Measurements from ENCODE around the gene C16orf78.

Gene C16orf78

DNA sequence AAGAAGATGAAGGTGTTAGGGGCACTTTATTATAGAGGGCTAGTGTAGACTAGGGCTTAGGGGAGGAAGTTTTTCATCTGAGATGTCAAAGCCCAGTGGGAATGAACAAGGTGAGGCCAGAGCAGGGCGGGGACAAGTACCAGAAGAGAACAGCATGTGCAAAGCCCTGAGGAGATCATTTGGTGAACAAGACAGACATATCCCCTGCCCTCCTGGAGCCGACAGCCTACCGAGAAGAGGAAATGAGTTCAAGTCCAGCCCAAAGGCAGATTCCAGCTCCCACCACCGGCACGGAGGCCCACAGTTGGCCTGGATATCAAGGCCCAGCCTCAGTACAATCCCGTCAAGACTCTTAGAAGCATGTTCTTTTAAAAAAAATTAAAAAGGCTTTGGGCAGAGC, 61.1 kb downstream of the C16orf78 start:
- H3K4me3 ChIP-seq (replicated peaks; ENCODE audit: insufficient read depth, low read length): no peak overlapping the region
- H3K27me3 ChIP-seq (ENCODE audit: insufficient read depth, poor library complexity, severe bottlenecking): no peaks in the 10 kb centered on the region
- H3K27ac ChIP-seq (replicated peaks): no peak overlapping the region
- no peak for TF ChIP-seq GABPA (IDR thresholded peaks at IDR 0.05; ENCODE audit: low read depth)
- no peak for TF ChIP-seq CTCF (IDR thresholded peaks at IDR 0.05; ENCODE audit: insufficient read depth, low read length)
- no peak for TF ChIP-seq SPI1 (IDR thresholded peaks at IDR 0.05; ENCODE audit: borderline replicate concordance, low read depth)
- TF ChIP-seq POLR2AphosphoS5 (IDR thresholded peaks at IDR 0.05; ENCODE audit: low read depth): no peak
- no peak for DNase-seq (ENCODE audit: low read depth in 1 of 2, low spot score in 1 of 2)

DNA sequence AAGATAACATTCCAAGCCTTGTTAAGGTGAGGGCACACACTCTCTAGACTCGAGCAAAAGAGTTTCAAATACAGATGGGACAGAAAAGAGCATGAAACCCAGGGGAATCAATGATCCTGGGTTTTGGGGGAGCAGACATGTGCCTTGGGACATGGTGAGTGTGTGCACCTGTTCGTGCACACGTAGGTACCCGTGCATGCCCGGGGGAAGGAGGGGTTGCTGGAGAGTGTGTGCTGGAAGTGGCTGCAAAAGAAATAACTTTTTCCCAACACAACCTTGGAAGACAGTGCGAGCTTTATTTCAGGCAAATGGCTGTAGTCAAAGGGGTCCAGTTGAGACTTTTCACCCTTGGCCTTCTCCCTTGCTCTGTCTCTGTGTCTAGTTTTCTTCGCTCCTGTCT, 62.6 kb downstream of the C16orf78 start:
- TF ChIP-seq CTCF (IDR thresholded peaks at IDR 0.05; ENCODE audit: insufficient read depth, low read length) (no peak), GABPA (IDR thresholded peaks at IDR 0.05; ENCODE audit: low read depth) (no peak), SPI1 (IDR thresholded peaks at IDR 0.05; ENCODE audit: borderline replicate concordance, low read depth) (no peak), POLR2AphosphoS5 (IDR thresholded peaks at IDR 0.05; ENCODE audit: low read depth) (no peak), REST (IDR thresholded peaks at IDR 0.05; ENCODE audit: insufficient replicate concordance, low read depth) (no peak)
- no peak overlapping the region for H3K4me3 ChIP-seq (replicated peaks; ENCODE audit: insufficient read depth, low read length)

DNA sequence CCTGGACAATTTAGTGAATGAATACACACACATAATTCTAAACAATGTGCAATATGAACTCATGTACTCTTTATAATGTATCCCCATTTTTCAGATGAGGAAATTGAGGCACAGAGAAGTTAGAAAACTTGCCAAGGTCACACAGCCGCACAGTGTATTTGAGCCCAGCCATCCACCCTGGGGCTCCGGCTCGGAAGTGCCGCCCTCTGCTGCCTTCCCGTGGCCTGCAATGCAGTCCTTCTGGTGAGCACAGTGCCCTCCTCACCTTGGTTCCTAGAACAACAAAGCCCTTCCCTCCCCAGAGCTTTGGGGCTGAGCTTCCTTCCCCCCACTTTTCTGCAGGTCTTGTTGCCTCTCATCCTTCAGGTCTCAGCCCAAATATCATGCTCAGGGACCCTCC, 63.7 kb downstream of the C16orf78 start:
- no peak for TF ChIP-seq POLR2AphosphoS5 (IDR thresholded peaks at IDR 0.05; ENCODE audit: low read depth)
- TF ChIP-seq SPI1 (IDR thresholded peaks at IDR 0.05; ENCODE audit: borderline replicate concordance, low read depth): no peak
- TF ChIP-seq CTCF (IDR thresholded peaks at IDR 0.05; ENCODE audit: insufficient read depth, low read length): no peak
- no peak for TF ChIP-seq GABPA (IDR thresholded peaks at IDR 0.05; ENCODE audit: low read depth)
- TF ChIP-seq REST (IDR thresholded peaks at IDR 0.05; ENCODE audit: insufficient replicate concordance, low read depth): no peak
- DNase-seq (ENCODE audit: low read depth in 1 of 2, low spot score in 1 of 2): no peak
- H3K27ac ChIP-seq (replicated peaks): no peak overlapping the region
- peaks cover 8% of the 10 kb centered on the region for H3K27me3 ChIP-seq (ENCODE audit: insufficient read depth, poor library complexity, severe bottlenecking)
- no peak overlapping the region for H3K4me3 ChIP-seq (replicated peaks; ENCODE audit: insufficient read depth, low read length)

More for the DNA sequence above, 62.6 kb downstream of the C16orf78 start:
- Histone ChIP-seq H3K27ac (replicated peaks) (no peak overlapping the region), H3K27me3 (ENCODE audit: insufficient read depth, poor library complexity, severe bottlenecking) (peaks cover 6% of the 10 kb centered on the region)
- DNase-seq (ENCODE audit: low read depth in 1 of 2, low spot score in 1 of 2): no peak

GRCh38 chr16:49439050-49439449, 65.4 kb downstream of the C16orf78 start:
- Histone ChIP-seq H3K27ac (replicated peaks) (no peak overlapping the region), H3K27me3 (ENCODE audit: insufficient read depth, poor library complexity, severe bottlenecking) (peaks cover 10% of the 10 kb centered on the region), H3K4me3 (replicated peaks; ENCODE audit: insufficient read depth, low read length) (no peak overlapping the region)
- TF ChIP-seq GABPA (IDR thresholded peaks at IDR 0.05; ENCODE audit: low read depth) (no peak), SPI1 (IDR thresholded peaks at IDR 0.05; ENCODE audit: borderline replicate concordance, low read depth) (no peak), POLR2AphosphoS5 (IDR thresholded peaks at IDR 0.05; ENCODE audit: low read depth) (no peak), CTCF (IDR thresholded peaks at IDR 0.05; ENCODE audit: insufficient read depth, low read length) (no peak), REST (IDR thresholded peaks at IDR 0.05; ENCODE audit: insufficient replicate concordance, low read depth) (no peak)
- DNase-seq (ENCODE audit: low read depth in 1 of 2, low spot score in 1 of 2): no peak
